ENCODE measurements around the gene BEAN1. TPM values are rescaled to one million over a fixed set of nuclear protein-coding genes. Genes with fewer than 3 reads are reported as not detected.

The BEAN1 gene
- total RNA-seq, 1 experiment from 2014 or later: 0.61 TPM

DNA sequence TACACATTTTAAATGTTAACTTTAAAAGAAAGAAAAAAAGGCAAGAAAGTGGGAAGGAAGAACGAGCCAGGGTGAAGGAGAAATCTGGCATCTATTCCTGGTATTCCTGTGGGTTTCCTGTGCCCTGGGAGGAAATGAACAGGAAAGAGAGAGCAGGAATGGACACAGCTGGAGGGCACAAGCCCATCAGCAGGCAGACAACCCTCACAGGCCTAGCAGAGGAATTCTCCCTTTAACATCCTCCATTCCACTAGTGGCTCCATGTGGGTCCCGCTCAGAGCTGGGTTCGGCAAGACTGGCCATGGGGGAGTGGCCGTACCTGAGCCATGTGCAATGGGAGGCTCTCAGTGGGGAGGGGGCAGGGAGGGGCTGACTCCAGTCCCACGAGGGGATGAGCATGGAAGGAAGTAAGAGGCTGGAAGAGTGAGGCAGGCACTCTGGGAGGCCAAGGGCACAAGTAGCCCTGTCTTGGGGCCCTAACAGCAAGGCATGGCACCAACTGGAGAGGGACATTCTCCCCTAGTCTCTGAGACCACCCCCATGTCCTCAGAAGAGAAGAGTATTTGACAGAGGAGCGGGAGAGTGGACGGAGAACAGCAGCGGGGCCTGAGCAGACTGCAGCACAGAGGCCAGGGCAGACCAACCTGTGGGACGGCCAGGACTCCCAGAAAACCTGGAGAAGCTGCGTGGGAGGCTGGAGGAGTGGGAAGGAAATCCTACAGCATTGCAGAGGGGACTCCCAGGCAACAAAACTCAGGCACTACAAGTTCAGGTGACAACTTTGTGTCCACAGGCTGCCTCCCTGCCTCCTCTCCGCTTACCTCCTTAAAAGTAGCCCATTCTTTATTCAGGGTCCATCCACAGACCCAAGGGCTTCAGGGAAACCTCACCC is 92.6 kb downstream of the BEAN1 start:
- Histone ChIP-seq H3K79me2 (ENCODE audit: insufficient read depth, low read length) (no peaks in the 10 kb centered on the region), H3K4me1 (ENCODE audit: control insufficient read depth in 1 of 2, insufficient read depth in 2 of 2, low read length in 2 of 2) (peaks cover 50 to 64% of the 10 kb centered on the region in 2 experiments), H3K9me3 (ENCODE audit: control insufficient read depth in 1 of 2, insufficient read depth in 1 of 2, low read depth in 1 of 2, low read length in 2 of 2) (no peaks in the 10 kb centered on the region), H3K27ac (ENCODE audit: low read depth, low read length) (no peak overlapping the region), H4K20me1 (ENCODE audit: insufficient read depth) (no peaks in the 10 kb centered on the region), H3K36me3 (ENCODE audit: control insufficient read depth in 1 of 2, insufficient read depth in 2 of 2, low read length in 2 of 2) (no peaks in the 10 kb centered on the region), H3K9ac (ENCODE audit: low read length) (no peak overlapping the region), H3K9me2 (ENCODE audit: insufficient read depth) (no peaks in the 10 kb centered on the region), H3K4me3 (replicated peaks in 1 of 2; ENCODE audit: low read depth in 1 of 2, low read length in 2 of 2) (no peak overlapping the region), H3K4me2 (ENCODE audit: low read length) (no peak overlapping the region), H3K27me3 (ENCODE audit: insufficient read depth, low read length) (no peaks in the 10 kb centered on the region), H2AFZ (ENCODE audit: low read depth, low read length, poor library complexity, severe bottlenecking) (no peak overlapping the region)
- no peak for ATAC-seq
- intact Hi-C loops (cut with micrococcal nuclease): no loop called here
- RAD21 ChIA-PET (ENCODE audit: low non-redundant PET in 1 of 2, low total read pairs in 2 of 2, uncharacterized antibody in 2 of 2, unreplicated experiment in 2 of 2): no interaction called here
- POLR2A ChIA-PET: no interaction called here
- DNase-seq (ENCODE audit: low read depth, low spot score): no peak
- CTCF ChIA-PET: interaction anchor here (2.8 kb wide), 1 partner anchor 89 kb away, joined by 10 read pairs; no protein-coding TSS in a partner anchor
- TF ChIP-seq YY1 (IDR thresholded peaks at IDR 0.05; ENCODE audit: extremely low read depth, insufficient replicate concordance, low read depth, low read length) (no peak), SRF (IDR thresholded peaks at IDR 0.05; ENCODE audit: low read depth) (no peak), EZH2 (IDR thresholded peaks at IDR 0.05) (no peak), CTCF (IDR thresholded peaks at IDR 0.05 in 2 of 3, conservative IDR thresholded peaks at IDR 0.05 in 1 of 3; ENCODE audit: borderline replicate concordance in 1 of 3, insufficient read depth in 1 of 3, low read depth in 2 of 3, low read length in 2 of 3) (no peak), JUND (IDR thresholded peaks at IDR 0.05) (no peak), ZFX (IDR thresholded peaks at IDR 0.05) (no peak), RAD21 (IDR thresholded peaks at IDR 0.05; ENCODE audit: low read depth) (no peak), EZH2phosphoT487 (IDR thresholded peaks at IDR 0.05; ENCODE audit: borderline replicate concordance) (no peak), CEBPB (IDR thresholded peaks at IDR 0.05; ENCODE audit: low read depth) (no peak), POLR2A (IDR thresholded peaks at IDR 0.05; ENCODE audit: borderline replicate concordance, extremely low read depth, insufficient read depth, insufficient read length) (no peak)
- TF ChIP-seq, protein P1, sequence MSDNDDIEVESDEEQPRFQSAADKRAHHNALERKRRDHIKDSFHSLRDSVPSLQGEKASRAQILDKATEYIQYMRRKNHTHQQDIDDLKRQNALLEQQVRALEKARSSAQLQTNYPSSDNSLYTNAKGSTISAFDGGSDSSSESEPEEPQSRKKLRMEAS (IDR thresholded peaks at IDR 0.05): no peak
- BruUV-seq (replicated peaks): no TSS peak

Measured in HCT116 (cell line).